Measurements from ENCODE around the gene FAM171A1.

DNA sequence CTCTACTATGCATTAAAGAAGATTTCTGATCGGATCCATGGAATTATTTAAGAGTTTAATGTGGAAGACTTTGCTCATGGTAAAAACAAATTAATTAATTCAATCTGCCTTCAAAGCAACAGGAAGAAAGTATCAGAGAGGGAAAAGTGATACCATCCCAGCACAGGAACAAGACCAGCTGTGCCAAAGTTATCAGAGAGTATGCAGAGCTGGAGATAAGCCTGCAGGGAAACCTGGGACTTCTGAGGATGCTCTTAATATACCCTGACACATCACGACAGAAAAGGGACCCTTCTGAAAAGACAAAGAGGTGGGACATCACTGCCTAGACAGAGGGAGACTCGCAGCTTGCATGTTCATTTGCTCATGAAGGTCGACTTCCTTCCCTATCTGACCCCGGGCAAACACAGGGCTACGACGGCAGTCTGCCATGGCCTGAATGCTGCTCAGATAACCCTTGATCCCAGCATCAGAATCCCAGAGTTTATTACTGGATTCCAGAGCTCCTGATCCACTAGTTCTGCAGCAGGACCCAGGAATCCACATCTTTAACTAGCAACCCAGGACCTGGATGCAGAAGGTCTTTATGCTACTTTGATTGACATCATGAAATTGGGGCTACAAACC, 29.5 kb downstream of the FAM171A1 start:
- TF ChIP-seq, protein P1, sequence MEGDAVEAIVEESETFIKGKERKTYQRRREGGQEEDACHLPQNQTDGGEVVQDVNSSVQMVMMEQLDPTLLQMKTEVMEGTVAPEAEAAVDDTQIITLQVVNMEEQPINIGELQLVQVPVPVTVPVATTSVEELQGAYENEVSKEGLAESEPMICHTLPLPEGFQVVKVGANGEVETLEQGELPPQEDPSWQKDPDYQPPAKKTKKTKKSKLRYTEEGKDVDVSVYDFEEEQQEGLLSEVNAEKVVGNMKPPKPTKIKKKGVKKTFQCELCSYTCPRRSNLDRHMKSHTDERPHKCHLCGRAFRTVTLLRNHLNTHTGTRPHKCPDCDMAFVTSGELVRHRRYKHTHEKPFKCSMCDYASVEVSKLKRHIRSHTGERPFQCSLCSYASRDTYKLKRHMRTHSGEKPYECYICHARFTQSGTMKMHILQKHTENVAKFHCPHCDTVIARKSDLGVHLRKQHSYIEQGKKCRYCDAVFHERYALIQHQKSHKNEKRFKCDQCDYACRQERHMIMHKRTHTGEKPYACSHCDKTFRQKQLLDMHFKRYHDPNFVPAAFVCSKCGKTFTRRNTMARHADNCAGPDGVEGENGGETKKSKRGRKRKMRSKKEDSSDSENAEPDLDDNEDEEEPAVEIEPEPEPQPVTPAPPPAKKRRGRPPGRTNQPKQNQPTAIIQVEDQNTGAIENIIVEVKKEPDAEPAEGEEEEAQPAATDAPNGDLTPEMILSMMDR (conservative IDR thresholded peaks at IDR 0.05 in 1 of 2, IDR thresholded peaks at IDR 0.05 in 1 of 2; ENCODE audit: extremely low read depth in 1 of 2, insufficient read depth in 1 of 2, low read depth in 1 of 2, low read length in 2 of 2), result no peak
- no peak for TF ChIP-seq EZH2 (IDR thresholded peaks at IDR 0.05; ENCODE audit: borderline replicate concordance, low read length)
